ENCODE measurements around the gene CST7. TPM values are rescaled to one million over a fixed set of nuclear protein-coding genes. Genes with fewer than 3 reads are reported as not detected.

CST7 gene
- total RNA-seq, 1 donor from 2014 or later = 0.25 TPM

- no peak overlapping the region for H3K9ac ChIP-seq (ENCODE audit: low read length)
- no peak for TF ChIP-seq CTCF (IDR thresholded peaks at IDR 0.05; ENCODE audit: insufficient read depth, low read depth, low read length)
- TF ChIP-seq EZH2 (IDR thresholded peaks at IDR 0.05; ENCODE audit: insufficient read depth, low read length) = no peak
- no peak overlapping the region for H3K4me3 Mint-ChIP-seq (ENCODE audit: unreplicated experiment)
- H2AFZ ChIP-seq (ENCODE audit: low read depth, low read length) = no peak overlapping the region
- no peaks in the 10 kb centered on the region for H3K4me1 ChIP-seq (ENCODE audit: insufficient read depth, low read length)
- no peaks in the 10 kb centered on the region for H3K79me2 ChIP-seq (ENCODE audit: insufficient read depth, low read length)
- H3K4me1 Mint-ChIP-seq (ENCODE audit: low read depth, unreplicated experiment) = no peaks in the 10 kb centered on the region
- H3K9me3 ChIP-seq (ENCODE audit: insufficient read depth, low read depth, low read length) = no peaks in the 10 kb centered on the region
- no peak for FAIRE-seq
- no peak for DNase-seq (ENCODE audit: low read depth)
- no peak overlapping the region for H3K27ac Mint-ChIP-seq (ENCODE audit: unreplicated experiment)
- H3K4me2 ChIP-seq (ENCODE audit: low read length) = no peak overlapping the region
- no peak overlapping the region for H3K27ac ChIP-seq (ENCODE audit: low read depth, low read length)
- H4K20me1 ChIP-seq (ENCODE audit: insufficient read depth, low read length) = no peaks in the 10 kb centered on the region
- H3K36me3 ChIP-seq (ENCODE audit: insufficient read depth, low read length) = no peaks in the 10 kb centered on the region
- H3K4me3 ChIP-seq (ENCODE audit: insufficient read depth, low read depth, low read length) = no peak overlapping the region
- H3K9me3 Mint-ChIP-seq (ENCODE audit: unreplicated experiment) = peaks cover 19% of the 10 kb centered on the region
- no peaks in the 10 kb centered on the region for H3K27me3 Mint-ChIP-seq (ENCODE audit: low read depth, unreplicated experiment)
- no peaks in the 10 kb centered on the region for H3K27me3 ChIP-seq (ENCODE audit: insufficient read depth, low read length)
- peaks cover 1% of the 10 kb centered on the region for H3K36me3 Mint-ChIP-seq (ENCODE audit: low read depth, unreplicated experiment)
Observed at GRCh38 chr20:24939036-24939435, 10.0 kb upstream of the CST7 start.

GRCh38 chr20:24942679-24943078, 6.4 kb upstream of the CST7 start:
- no peak for DNase-seq (ENCODE audit: low read depth)
- Histone ChIP-seq H3K4me3 (ENCODE audit: insufficient read depth, low read depth, low read length) (no peak overlapping the region), H4K20me1 (ENCODE audit: insufficient read depth, low read length) (no peaks in the 10 kb centered on the region), H3K4me1 (ENCODE audit: insufficient read depth, low read length) (no peaks in the 10 kb centered on the region), H2AFZ (ENCODE audit: low read depth, low read length) (no peak overlapping the region), H3K9me3 (ENCODE audit: insufficient read depth, low read depth, low read length) (no peaks in the 10 kb centered on the region), H3K27me3 (ENCODE audit: insufficient read depth, low read length) (no peaks in the 10 kb centered on the region), H3K4me2 (ENCODE audit: low read length) (no peak overlapping the region), H3K79me2 (ENCODE audit: insufficient read depth, low read length) (no peaks in the 10 kb centered on the region), H3K36me3 (ENCODE audit: insufficient read depth, low read length) (no peaks in the 10 kb centered on the region), H3K9ac (ENCODE audit: low read length) (no peak overlapping the region), H3K27ac (ENCODE audit: low read depth, low read length) (no peak overlapping the region)
- Mint-ChIP-seq H3K27ac (ENCODE audit: unreplicated experiment) (no peak overlapping the region), H3K36me3 (ENCODE audit: low read depth, unreplicated experiment) (peaks cover 2% of the 10 kb centered on the region), H3K27me3 (ENCODE audit: low read depth, unreplicated experiment) (peaks cover 18% of the 10 kb centered on the region), H3K4me1 (ENCODE audit: low read depth, unreplicated experiment) (no peaks in the 10 kb centered on the region), H3K9me3 (ENCODE audit: unreplicated experiment) (peaks cover 26% of the 10 kb centered on the region), H3K4me3 (ENCODE audit: unreplicated experiment) (no peak overlapping the region)
- TF ChIP-seq EZH2 (IDR thresholded peaks at IDR 0.05; ENCODE audit: insufficient read depth, low read length) (no peak), CTCF (IDR thresholded peaks at IDR 0.05; ENCODE audit: insufficient read depth, low read depth, low read length) (no peak)
- FAIRE-seq = no peak

- Histone ChIP-seq H4K20me1 (ENCODE audit: insufficient read depth, low read length) (no peaks in the 10 kb centered on the region), H3K4me3 (ENCODE audit: insufficient read depth, low read depth, low read length) (no peak overlapping the region), H3K27me3 (ENCODE audit: insufficient read depth, low read length) (no peaks in the 10 kb centered on the region), H3K4me2 (ENCODE audit: low read length) (no peak overlapping the region), H3K4me1 (ENCODE audit: insufficient read depth, low read length) (no peaks in the 10 kb centered on the region), H3K9me3 (ENCODE audit: insufficient read depth, low read depth, low read length) (no peaks in the 10 kb centered on the region), H3K36me3 (ENCODE audit: insufficient read depth, low read length) (no peaks in the 10 kb centered on the region), H3K79me2 (ENCODE audit: insufficient read depth, low read length) (no peaks in the 10 kb centered on the region), H2AFZ (ENCODE audit: low read depth, low read length) (no peak overlapping the region), H3K9ac (ENCODE audit: low read length) (no peak overlapping the region), H3K27ac (ENCODE audit: low read depth, low read length) (no peak overlapping the region)
- no peak for TF ChIP-seq CTCF (IDR thresholded peaks at IDR 0.05; ENCODE audit: insufficient read depth, low read depth, low read length)
- TF ChIP-seq EZH2 (IDR thresholded peaks at IDR 0.05; ENCODE audit: insufficient read depth, low read length) = no peak
- H3K9me3 Mint-ChIP-seq (ENCODE audit: unreplicated experiment) = peaks cover 30% of the 10 kb centered on the region
- no peak overlapping the region for H3K27ac Mint-ChIP-seq (ENCODE audit: unreplicated experiment)
- H3K4me3 Mint-ChIP-seq (ENCODE audit: unreplicated experiment) = no peak overlapping the region
- DNase-seq (ENCODE audit: low read depth) (no peak), FAIRE-seq (no peak)
- H3K36me3 Mint-ChIP-seq (ENCODE audit: low read depth, unreplicated experiment) = peaks cover 2% of the 10 kb centered on the region
- H3K27me3 Mint-ChIP-seq (ENCODE audit: low read depth, unreplicated experiment) = peaks cover 18% of the 10 kb centered on the region
- no peaks in the 10 kb centered on the region for H3K4me1 Mint-ChIP-seq (ENCODE audit: low read depth, unreplicated experiment)
Observed at GRCh38 chr20:24943196-24943595, 5.9 kb upstream of the CST7 start.
